K562 (cell line): ENCODE measurements around the gene LRRIQ1. TPM values are rescaled to one million over a fixed set of nuclear protein-coding genes. Genes with fewer than 3 reads are reported as not detected.

ENCODE experiments used
- ATAC-seq: fragments of 200-7000 bp; cut with Tn5 transposase; 3 replicates; pipeline ENCODE4 v1.9.1; 2020; ENCODE audit warnings: moderate library complexity
- BruUV-seq: library from RNA; stranded (reverse); fragments of 400-500 nt; replicated peaks from 2 replicates; lab custom pipeline; 2021; lab: Mats Ljungman, UMichigan
- CTCF ChIA-PET: fragments of 300-600 bp; formaldehyde crosslinking; extraction: SDS; loops from one replicate; lab custom pipeline; 2021; ENCODE audit warnings: low intra/inter-chr PET ratio; lab: Yijun Ruan, JAX
- POLR2A ChIA-PET: fragments of 300-600, 350-650 bp; sonication (Branson Sonifier 250); formaldehyde crosslinking; extraction: SDS; loops from one replicate; lab custom pipeline; 2021; ENCODE audit warnings: antibody characterized with exemption, inconsistent platforms; lab: Yijun Ruan, JAX
- DNase-seq, 4 experiments: peaks; one replicate each; pipeline versions ENCODE4 v3.0.0 to v3.0.0-alpha.2; 2011 to 2018; ENCODE audit warnings: low spot score in 3 of 4, mixed read lengths in 3 of 4; ENCODE audit errors: extremely low read depth in 1 of 4
- FAIRE-seq: peaks from 2 replicates; lab custom pipeline; 2011; peaks lifted over from hg19 to GRCh38; lab: Jason Lieb, UNC
- H2AFZ ChIP-seq: 2 replicates; pipeline ENCODE4 v1.6.0; 2011; ENCODE audit warnings: low read depth, low read length, control low read depth, inconsistent platforms
- H3K27ac ChIP-seq: fragments of 200-600 bp; 3 replicates; pipeline ENCODE4 v1.8.0; 2011; ENCODE audit warnings: low read depth, mild to moderate bottlenecking, control low read depth, inconsistent platforms, low read length, moderate library complexity, mixed read lengths; ENCODE audit errors: extremely low read depth
- H3K27me3 ChIP-seq, 2 experiments: fragments of 300-600 bp in 1 of 2; 2 replicates in 1 of 2; 3 replicates in 1 of 2; pipeline versions ENCODE4 v1.6.0 to v1.8.0; 2011; ENCODE audit warnings: inconsistent platforms in 2 of 2, low read length in 2 of 2, mild to moderate bottlenecking in 1 of 2, mixed read lengths in 1 of 2, moderate library complexity in 1 of 2; ENCODE audit not compliant: control insufficient read depth in 2 of 2, insufficient read depth in 2 of 2
- H3K36me3 ChIP-seq: fragments of 300-600 bp; 3 replicates; pipeline ENCODE4 v1.8.0; 2011; ENCODE audit warnings: mild to moderate bottlenecking, low read length, inconsistent platforms; ENCODE audit not compliant: control insufficient read depth, insufficient read depth
- H3K4me1 ChIP-seq, 2 experiments: fragments of 200-600 bp in 1 of 2; replicated peaks in 1 of 2; 2 replicates in 1 of 2; 3 replicates in 1 of 2; pipeline versions ENCODE4 v1.5.1 to v1.8.0; 2011; ENCODE audit warnings: inconsistent platforms in 2 of 2, low read length in 2 of 2, mild to moderate bottlenecking in 1 of 2, mixed read lengths in 1 of 2, moderate library complexity in 1 of 2; ENCODE audit not compliant: control insufficient read depth in 2 of 2, insufficient read depth in 2 of 2
- H3K4me2 ChIP-seq: 2 replicates; pipeline ENCODE4 v1.6.1; 2011; ENCODE audit warnings: low read length, control low read depth, inconsistent platforms, mixed read lengths; ENCODE audit not compliant: insufficient read depth
- H3K4me3 ChIP-seq: fragments of 200-600 bp; sonication (generic), shearing (Covaris generic); 2 replicates; pipeline ENCODE4 v1.5.1; 2016; ENCODE audit warnings: control low read depth, inconsistent platforms
- H3K79me2 ChIP-seq: fragments of 200-600 bp; 3 replicates; pipeline ENCODE4 v1.8.0; 2011; ENCODE audit warnings: low read length, inconsistent platforms; ENCODE audit not compliant: control insufficient read depth, insufficient read depth
- H3K9ac ChIP-seq, 2 experiments: 2 replicates each; pipeline versions ENCODE4 v1.6.0 to v1.6.1; 2011; ENCODE audit warnings: low read depth in 2 of 2, low read length in 2 of 2, control low read depth in 1 of 2, inconsistent platforms in 1 of 2, mild to moderate bottlenecking in 1 of 2, mixed read lengths in 1 of 2; ENCODE audit not compliant: insufficient read depth in 1 of 2
- H3K9me1 ChIP-seq: one replicate; pipeline ENCODE4 v1.6.0; 2011; ENCODE audit warnings: inconsistent platforms, mild to moderate bottlenecking, low read length, moderate library complexity; ENCODE audit not compliant: control insufficient read depth, insufficient read depth
- H3K9me3 ChIP-seq: replicated peaks from 2 replicates; pipeline ENCODE4 v1.5.1; 2011; ENCODE audit warnings: low read depth, low read length, inconsistent platforms; ENCODE audit not compliant: control insufficient read depth, insufficient read depth
- H4K20me1 ChIP-seq: replicated peaks from 2 replicates; pipeline ENCODE4 v1.6.1; 2011; ENCODE audit warnings: low read length, inconsistent platforms, mixed read lengths; ENCODE audit not compliant: control insufficient read depth, insufficient read depth
- BCL6 ChIP-seq: fragments of 250-450 bp; sonication (Bioruptor Pico); IDR thresholded peaks from 2 replicates; pipeline ENCODE4 v1.4.0; 2020
- E2F3 ChIP-seq: fragments of 250-450 bp; sonication (Bioruptor Pico); IDR thresholded peaks from 2 replicates; pipeline ENCODE4 v1.4.0; 2020; ENCODE audit warnings: mild to moderate bottlenecking
- ELK1 ChIP-seq: sonication (generic); formaldehyde crosslinking; IDR thresholded peaks from 2 replicates; pipeline ENCODE4 v1.8.1; 2022; ENCODE audit warnings: missing genetic modification reagents
- ERF ChIP-seq: fragments of 450-650 bp; formaldehyde crosslinking; IDR thresholded peaks from 2 replicates; pipeline ENCODE4 v1.4.0; 2020; ENCODE audit warnings: mild to moderate bottlenecking, mixed read lengths
- FOXA1 ChIP-seq: fragments of 450-650 bp; IDR thresholded peaks from 2 replicates; pipeline ENCODE4 v1.6.1; 2016; ENCODE audit warnings: mild to moderate bottlenecking, borderline replicate concordance
- FOXJ3 ChIP-seq: sonication (generic); formaldehyde crosslinking; IDR thresholded peaks from 2 replicates; pipeline ENCODE4 v1.4.0; 2020; ENCODE audit warnings: mild to moderate bottlenecking, missing genetic modification reagents
- GTF3C2 ChIP-seq: IDR thresholded peaks from 3 replicates; pipeline ENCODE4 v1.6.1; 2011; ENCODE audit warnings: borderline replicate concordance, mild to moderate bottlenecking, moderate library complexity; ENCODE audit not compliant: insufficient read length; ENCODE audit errors: extremely low read depth
- HCFC1 ChIP-seq: IDR thresholded peaks from 2 replicates; pipeline ENCODE4 v1.6.1; 2012; ENCODE audit warnings: low read depth, low read length, improper control_type of control experiment
- HNRNPK ChIP-seq: fragments of 200-400 bp; formaldehyde crosslinking; IDR thresholded peaks from one replicate; pipeline ENCODE4 v1.6.1; 2018; ENCODE audit warnings: mild to moderate bottlenecking, low read depth, low read length; ENCODE audit not compliant: poor library complexity, severe bottlenecking
- PBX2 ChIP-seq, 2 experiments: IDR thresholded peaks in 1 of 2; conservative IDR thresholded peaks in 1 of 2; 2 replicates each; pipeline ENCODE4 v1.6.1; 2016; ENCODE audit warnings: low read depth in 2 of 2, mild to moderate bottlenecking in 1 of 2, missing compliant biosample characterization in 1 of 2, missing genetic modification characterization in 1 of 2, moderate library complexity in 1 of 2
- RBM39 ChIP-seq: fragments of 200-400 bp; formaldehyde crosslinking; optimal IDR thresholded peaks from 2 replicates; pipeline ENCODE3; 2018; ENCODE audit warnings: low read depth, low read length
- SMARCA5 ChIP-seq: fragments of 450-650 bp; IDR thresholded peaks from 2 replicates; pipeline ENCODE4 v1.6.1; 2016
- SRSF1 ChIP-seq: fragments of 200-400 bp; formaldehyde crosslinking; IDR thresholded peaks from 2 replicates; pipeline ENCODE4 v1.6.1; 2017; ENCODE audit warnings: mild to moderate bottlenecking, low read depth, low read length, moderate library complexity
- XRCC3 ChIP-seq: fragments of 450-650 bp; IDR thresholded peaks from 2 replicates; pipeline ENCODE4 v1.6.1; 2017; ENCODE audit warnings: mild to moderate bottlenecking, moderate library complexity
- ZBTB9 ChIP-seq: fragments of 450-650 bp; formaldehyde crosslinking; IDR thresholded peaks from 2 replicates; pipeline ENCODE4 v1.4.0; 2020; ENCODE audit warnings: mild to moderate bottlenecking, moderate library complexity
- ZNF77 ChIP-seq: fragments of 250-450 bp; sonication (Bioruptor Pico); IDR thresholded peaks from 2 replicates; pipeline ENCODE4 v1.5.0; 2020
- WGBS: fragments of 100-300 bp; shearing (Covaris generic); methylation state at CpG from one replicate; pipeline ENCODE4 v1.1.6; 2016; ENCODE audit warnings: low coverage, mixed read lengths; ENCODE audit not compliant: insufficient coverage; ENCODE audit errors: missing lambda C conversion rate; 5-methylcytosine and 5-hydroxymethylcytosine counted together
- in situ Hi-C: fragments of 300-500 bp; cut with MboI; formaldehyde crosslinking; loops from 4 replicates; pipeline ENCODE4 v1.15.0; 2018; ENCODE audit warnings: inconsistent platforms, mixed read lengths
- intact Hi-C: fragments of 100-400 bp; cut with micrococcal nuclease; formaldehyde crosslinking; loops from 2 replicates; pipeline ENCODE4 v1.14.2; 2022
- polyA plus RNA-seq, 8 experiments: library from polyadenylated mRNA; depleted of rRNA in 4 of 8; stranded (reverse) in 5 of 8; unstranded in 3 of 8; fragments of >200 nt; fragmentation: Nextera tagmentation in 2 of 8; fragmentation: Illumina TruSeq in 1 of 8; extraction: Ambion mirVana in 2 of 8; extraction: Trizol in 1 of 8; gene quantifications; 2 replicates each; pipeline versions ENCODE4 v1.2.1 to v1.2.3, GENCODE V29; 2011 to 2014; ENCODE audit warnings: inconsistent platforms in 1 of 8, missing spikeins in 1 of 8
- total RNA-seq, 7 experiments: library from RNA; depleted of rRNA in 6 of 7; stranded (reverse); fragments of >200 nt in 6 of 7; fragmentation: Illumina TruSeq in 2 of 7; extraction: Trizol in 2 of 7; gene quantifications; 2 replicates each; pipeline versions ENCODE4 v1.2.1 to v1.2.3, GENCODE V29; 2011 to 2021; ENCODE audit warnings: low replicate concordance in 1 of 7

The LRRIQ1 gene
- total and polyA plus RNA-seq, 9 of the 15 experiments (the other 6 are each of a cell fraction or from before 2014, with no cell fraction given): not detected

GRCh38 chr12:85002778-85003296 is 33.3 kb upstream of the LRRIQ1 start:
- Histone ChIP-seq H3K36me3 (no peaks in the 10 kb centered on the region), H3K27ac (no peak overlapping the region), H3K9me3 (no peaks in the 10 kb centered on the region; the same call in 1 of the 2 replicates), H2AFZ (no peak overlapping the region), H3K9me1 (no peaks in the 10 kb centered on the region), H3K4me1 (no peaks in the 10 kb centered on the region), H4K20me1 (no peaks in the 10 kb centered on the region), H3K4me3 (no peak overlapping the region), H3K79me2 (no peaks in the 10 kb centered on the region), H3K4me2 (no peak overlapping the region), H3K9ac (no peak overlapping the region), H3K27me3 (no peaks in the 10 kb centered on the region)
- DNase-seq (no peak), ATAC-seq (no peak), FAIRE-seq (no peak)
- no TSS peak for BruUV-seq
- WGBS: 0% methylated on average over 3 of the region's 3 CpGs
- in situ Hi-C loops (no loop called here), intact Hi-C loops (no loop called here)
- ChIA-PET POLR2A (no interaction called here), CTCF (no interaction called here)
- TF ChIP-seq E2F3: no peak
- no peak for TF ChIP-seq FOXJ3 (CRISPR knock-in tag)
- no peak for TF ChIP-seq SMARCA5
- no peak for TF ChIP-seq ELK1 (CRISPR knock-in tag)
- no peak for TF ChIP-seq HCFC1
- TF ChIP-seq SRSF1: no peak
- TF ChIP-seq GTF3C2: no peak
- TF ChIP-seq RBM39: no peak
- TF ChIP-seq FOXA1: no peak
- no peak for TF ChIP-seq XRCC3
- TF ChIP-seq ZBTB9 (CRISPR knock-in tag): no peak
- no peak for TF ChIP-seq PBX2 (CRISPR knock-in tag; IDR thresholded peaks at IDR 0.05; ENCODE audit: low read depth)
- TF ChIP-seq PBX2 (tag; conservative IDR thresholded peaks at IDR 0.05; ENCODE audit: low read depth): no peak
- TF ChIP-seq ZNF77 (CRISPR knock-in tag): no peak
- no peak for TF ChIP-seq BCL6
- TF ChIP-seq ERF (CRISPR knock-in tag): no peak
- TF ChIP-seq HNRNPK: no peak
